Measurements from ENCODE around the gene SLC16A2.
"Not testable (repeated sequence)": the region's sequence is repeated elsewhere in the genome, so short reads cannot be mapped to it uniquely, and the experiment has no call there.

Gene SLC16A2

DNA sequence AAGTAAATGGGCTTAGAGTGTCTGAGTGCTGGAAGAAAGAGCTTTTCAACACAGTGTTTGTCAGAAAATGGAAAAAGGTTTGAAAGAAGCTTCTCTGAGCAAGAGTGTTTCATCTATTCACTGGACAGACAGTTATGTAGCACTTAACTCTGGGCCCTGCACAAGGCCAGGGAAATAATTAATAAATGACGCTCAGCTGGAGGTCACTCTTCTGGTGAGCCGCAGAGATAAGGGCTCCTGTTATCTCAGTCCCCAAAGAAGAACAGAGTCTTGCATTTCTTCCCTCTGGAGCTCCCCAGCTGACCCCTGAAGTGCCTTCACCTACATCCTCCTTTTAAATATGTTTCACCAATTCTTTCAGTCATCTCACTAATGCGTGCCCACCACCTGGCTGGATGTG lies 90.4 kb downstream of the SLC16A2 start:
- no peak overlapping the region for H3K4me3 ChIP-seq (ENCODE audit: low read depth, low read length)
- no peaks in the 10 kb centered on the region for H3K9me3 ChIP-seq (ENCODE audit: control insufficient read depth, insufficient read depth, low read length)
- no peaks in the 10 kb centered on the region for H3K27me3 ChIP-seq (ENCODE audit: control insufficient read depth, insufficient read depth, low read length)
- no peaks in the 10 kb centered on the region for H3K36me3 ChIP-seq (ENCODE audit: control insufficient read depth, insufficient read depth, low read length)
- H3K4me1 ChIP-seq (ENCODE audit: control insufficient read depth, insufficient read depth, low read length), result peaks cover 4% of the 10 kb centered on the region
- H3K9ac ChIP-seq (ENCODE audit: low read depth, low read length), result no peak overlapping the region

DNA sequence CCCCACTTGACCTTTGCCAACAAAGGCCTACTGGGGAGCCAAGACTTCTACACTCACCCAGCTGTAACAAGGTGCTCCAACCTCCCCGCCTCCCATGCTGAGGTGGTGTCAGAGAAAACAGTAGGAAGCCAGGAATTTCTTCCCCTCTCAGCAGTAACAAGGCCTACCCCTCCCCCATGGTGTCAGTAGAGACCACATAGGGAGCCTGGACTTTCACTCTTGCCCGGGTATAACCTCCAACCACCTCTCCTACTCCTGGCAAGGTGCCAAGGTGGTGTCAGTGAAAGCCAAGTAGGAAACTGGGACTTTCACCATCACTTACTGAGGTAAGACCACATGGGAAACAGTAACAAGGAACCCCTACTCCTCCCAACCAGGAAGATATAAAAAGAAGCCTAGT lies 93.1 kb downstream of the SLC16A2 start:
- H3K4me1 ChIP-seq (ENCODE audit: control insufficient read depth, insufficient read depth, low read length), result peaks cover 4% of the 10 kb centered on the region
- no peak overlapping the region for H3K4me3 ChIP-seq (ENCODE audit: low read depth, low read length)
- H3K9me3 ChIP-seq (ENCODE audit: control insufficient read depth, insufficient read depth, low read length), result no peaks in the 10 kb centered on the region
- no peaks in the 10 kb centered on the region for H3K36me3 ChIP-seq (ENCODE audit: control insufficient read depth, insufficient read depth, low read length)
- no peak overlapping the region for H3K9ac ChIP-seq (ENCODE audit: low read depth, low read length)
- no peaks in the 10 kb centered on the region for H3K27me3 ChIP-seq (ENCODE audit: control insufficient read depth, insufficient read depth, low read length)

DNA sequence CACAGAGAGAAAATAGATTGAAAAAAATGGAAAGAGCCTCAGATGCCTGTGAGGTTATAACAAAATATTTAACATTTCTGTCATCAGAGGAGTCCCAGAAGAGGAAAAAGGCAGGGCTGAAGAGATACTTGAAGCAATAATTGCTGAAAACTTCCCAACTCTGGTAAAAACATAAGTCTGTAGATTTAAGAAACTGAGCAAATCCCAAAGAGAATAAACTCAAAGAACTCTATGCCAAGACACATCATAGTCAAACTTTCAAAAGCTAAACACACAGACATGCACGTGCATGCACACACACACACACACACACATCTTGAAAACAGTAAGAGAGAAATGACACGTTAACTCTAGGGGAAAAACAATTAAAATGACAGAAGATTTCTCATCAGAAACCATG lies 94.1 kb downstream of the SLC16A2 start:
- Histone ChIP-seq H3K27me3 (ENCODE audit: control insufficient read depth, insufficient read depth, low read length) (no peaks in the 10 kb centered on the region), H3K9me3 (ENCODE audit: control insufficient read depth, insufficient read depth, low read length) (no peaks in the 10 kb centered on the region), H3K4me3 (ENCODE audit: low read depth, low read length) (no peak overlapping the region), H3K36me3 (ENCODE audit: control insufficient read depth, insufficient read depth, low read length) (no peaks in the 10 kb centered on the region), H3K4me1 (ENCODE audit: control insufficient read depth, insufficient read depth, low read length) (peaks cover 4% of the 10 kb centered on the region), H3K9ac (ENCODE audit: low read depth, low read length) (no peak overlapping the region)

- H3K4me3 ChIP-seq (ENCODE audit: low read depth, low read length); H3K27me3 ChIP-seq (ENCODE audit: control insufficient read depth, insufficient read depth, low read length); H3K36me3 ChIP-seq (ENCODE audit: control insufficient read depth, insufficient read depth, low read length); H3K4me1 ChIP-seq (ENCODE audit: control insufficient read depth, insufficient read depth, low read length); H3K9ac ChIP-seq (ENCODE audit: low read depth, low read length); H3K9me3 ChIP-seq (ENCODE audit: control insufficient read depth, insufficient read depth, low read length): not testable (repeated sequence)
Measured at GRCh38 chrX:74516013-74516412, 94.7 kb downstream of the SLC16A2 start.

DNA sequence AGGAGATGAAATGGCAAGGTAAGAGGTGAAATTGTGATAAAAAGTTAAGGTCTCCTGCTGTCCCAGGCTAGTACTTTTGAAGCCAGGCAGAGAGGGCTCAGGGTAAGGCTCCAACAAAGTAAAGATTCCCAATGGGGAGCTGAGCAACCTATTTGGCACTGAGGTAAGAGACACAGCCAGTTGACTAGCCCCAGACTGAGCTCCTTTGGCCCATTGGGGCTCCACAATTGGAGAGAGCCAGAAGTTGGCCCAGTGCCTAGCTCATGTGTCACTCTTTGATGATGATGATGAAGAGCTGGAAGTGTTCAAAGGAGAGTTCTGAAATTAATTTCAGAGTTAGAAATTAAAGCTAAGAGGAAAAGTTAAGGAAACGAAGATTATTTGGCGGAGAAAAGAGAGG lies 98.6 kb downstream of the SLC16A2 start:
- Histone ChIP-seq H3K9ac (ENCODE audit: low read depth, low read length) (no peak overlapping the region), H3K36me3 (ENCODE audit: control insufficient read depth, insufficient read depth, low read length) (no peaks in the 10 kb centered on the region), H3K4me3 (ENCODE audit: low read depth, low read length) (no peak overlapping the region), H3K27me3 (ENCODE audit: control insufficient read depth, insufficient read depth, low read length) (no peaks in the 10 kb centered on the region), H3K4me1 (ENCODE audit: control insufficient read depth, insufficient read depth, low read length) (no peaks in the 10 kb centered on the region), H3K9me3 (ENCODE audit: control insufficient read depth, insufficient read depth, low read length) (no peaks in the 10 kb centered on the region)

- H3K4me3 ChIP-seq (ENCODE audit: low read depth, low read length), result no peak overlapping the region
- no peaks in the 10 kb centered on the region for H3K9me3 ChIP-seq (ENCODE audit: control insufficient read depth, insufficient read depth, low read length)
- no peaks in the 10 kb centered on the region for H3K27me3 ChIP-seq (ENCODE audit: control insufficient read depth, insufficient read depth, low read length)
- H3K36me3 ChIP-seq (ENCODE audit: control insufficient read depth, insufficient read depth, low read length), result no peaks in the 10 kb centered on the region
- H3K4me1 ChIP-seq (ENCODE audit: control insufficient read depth, insufficient read depth, low read length), result no peaks in the 10 kb centered on the region
- no peak overlapping the region for H3K9ac ChIP-seq (ENCODE audit: low read depth, low read length)
Measured at GRCh38 chrX:74520291-74520690, 99.0 kb downstream of the SLC16A2 start.

DNA sequence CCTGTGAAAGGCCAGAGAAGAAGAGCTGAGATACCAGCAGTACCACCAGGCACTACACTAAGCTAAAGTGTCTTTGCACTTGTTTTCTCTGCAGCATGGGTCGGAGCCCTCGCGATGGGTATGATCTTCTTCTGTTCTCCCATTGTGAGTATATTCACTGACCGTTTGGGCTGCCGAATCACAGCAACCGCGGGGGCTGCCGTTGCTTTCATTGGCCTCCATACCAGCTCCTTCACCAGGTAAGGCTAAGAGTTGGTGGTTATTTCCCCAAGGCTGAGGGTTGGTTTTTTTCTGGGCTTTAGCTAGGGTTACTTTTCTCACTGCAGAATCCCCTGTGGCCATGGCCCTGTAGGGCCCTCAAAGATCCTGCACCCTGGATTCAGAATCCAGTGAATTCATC lies 99.6 kb downstream of the SLC16A2 start:
- no peaks in the 10 kb centered on the region for H3K9me3 ChIP-seq (ENCODE audit: control insufficient read depth, insufficient read depth, low read length)
- no peak overlapping the region for H3K9ac ChIP-seq (ENCODE audit: low read depth, low read length)
- no peaks in the 10 kb centered on the region for H3K4me1 ChIP-seq (ENCODE audit: control insufficient read depth, insufficient read depth, low read length)
- H3K36me3 ChIP-seq (ENCODE audit: control insufficient read depth, insufficient read depth, low read length), result no peaks in the 10 kb centered on the region
- no peak overlapping the region for H3K4me3 ChIP-seq (ENCODE audit: low read depth, low read length)
- no peaks in the 10 kb centered on the region for H3K27me3 ChIP-seq (ENCODE audit: control insufficient read depth, insufficient read depth, low read length)

DNA sequence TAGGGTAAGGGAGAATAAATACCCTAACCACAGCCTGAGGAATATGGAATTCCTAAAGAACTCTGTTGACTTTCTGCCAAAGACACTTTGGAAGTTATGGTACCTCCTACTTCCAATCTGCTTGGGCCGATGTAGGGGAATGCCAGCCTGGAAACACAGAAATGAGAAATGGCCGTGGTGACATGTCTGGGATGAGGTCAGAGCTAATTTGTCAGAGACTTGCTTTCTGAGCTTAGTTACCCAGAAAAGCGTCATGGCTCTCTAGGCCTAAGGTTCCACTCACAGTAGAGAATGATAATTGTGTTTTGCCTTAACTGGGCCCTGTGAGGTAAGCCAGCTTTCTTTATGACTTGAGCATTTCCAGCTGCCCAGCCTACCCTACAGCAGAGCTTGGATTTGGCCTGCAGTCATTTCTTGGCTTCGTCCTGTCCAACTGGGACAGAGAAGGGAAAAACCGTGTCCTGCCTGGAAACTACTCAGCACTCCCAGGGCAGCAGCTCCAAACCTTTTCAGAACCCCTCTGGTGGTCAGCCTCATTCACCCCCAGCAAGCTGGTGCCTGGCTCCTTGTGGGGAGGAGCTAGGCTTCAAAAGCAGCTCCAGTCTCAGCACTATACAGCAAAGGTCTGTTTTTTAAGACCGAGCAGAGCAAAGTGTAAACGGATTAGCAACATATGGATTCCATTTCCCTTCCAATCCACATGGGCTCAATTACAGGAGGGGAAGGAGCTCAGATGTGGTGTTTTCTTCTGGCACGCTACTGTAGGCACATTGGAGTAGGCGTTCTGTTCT lies 100.9 kb downstream of the SLC16A2 start:
- Histone ChIP-seq H3K4me3 (ENCODE audit: low read depth, low read length) (no peak overlapping the region), H3K36me3 (ENCODE audit: control insufficient read depth, insufficient read depth, low read length) (no peaks in the 10 kb centered on the region), H3K9me3 (ENCODE audit: control insufficient read depth, insufficient read depth, low read length) (no peaks in the 10 kb centered on the region), H3K4me1 (ENCODE audit: control insufficient read depth, insufficient read depth, low read length) (no peaks in the 10 kb centered on the region), H3K27me3 (ENCODE audit: control insufficient read depth, insufficient read depth, low read length) (no peaks in the 10 kb centered on the region), H3K9ac (ENCODE audit: low read depth, low read length) (no peak overlapping the region)

- H3K4me3 ChIP-seq (ENCODE audit: low read depth, low read length), result no peak overlapping the region
- H3K27me3 ChIP-seq (ENCODE audit: control insufficient read depth, insufficient read depth, low read length), result no peaks in the 10 kb centered on the region
- H3K4me1 ChIP-seq (ENCODE audit: control insufficient read depth, insufficient read depth, low read length), result peaks cover 2% of the 10 kb centered on the region
- H3K9ac ChIP-seq (ENCODE audit: low read depth, low read length), result no peak overlapping the region
- no peaks in the 10 kb centered on the region for H3K9me3 ChIP-seq (ENCODE audit: control insufficient read depth, insufficient read depth, low read length)
- no peaks in the 10 kb centered on the region for H3K36me3 ChIP-seq (ENCODE audit: control insufficient read depth, insufficient read depth, low read length)
Measured at GRCh38 chrX:74523224-74523623, 101.9 kb downstream of the SLC16A2 start.

- Histone ChIP-seq H3K9me3 (ENCODE audit: control insufficient read depth, insufficient read depth, low read length) (peaks cover 2% of the 10 kb centered on the region), H3K9ac (ENCODE audit: low read depth, low read length) (no peak overlapping the region), H3K27me3 (ENCODE audit: control insufficient read depth, insufficient read depth, low read length) (no peaks in the 10 kb centered on the region), H3K4me3 (ENCODE audit: low read depth, low read length) (no peak overlapping the region), H3K36me3 (ENCODE audit: control insufficient read depth, insufficient read depth, low read length) (no peaks in the 10 kb centered on the region), H3K4me1 (ENCODE audit: control insufficient read depth, insufficient read depth, low read length) (peaks cover 2% of the 10 kb centered on the region)
Measured at GRCh38 chrX:74523870-74524735, 102.8 kb downstream of the SLC16A2 start.

DNA sequence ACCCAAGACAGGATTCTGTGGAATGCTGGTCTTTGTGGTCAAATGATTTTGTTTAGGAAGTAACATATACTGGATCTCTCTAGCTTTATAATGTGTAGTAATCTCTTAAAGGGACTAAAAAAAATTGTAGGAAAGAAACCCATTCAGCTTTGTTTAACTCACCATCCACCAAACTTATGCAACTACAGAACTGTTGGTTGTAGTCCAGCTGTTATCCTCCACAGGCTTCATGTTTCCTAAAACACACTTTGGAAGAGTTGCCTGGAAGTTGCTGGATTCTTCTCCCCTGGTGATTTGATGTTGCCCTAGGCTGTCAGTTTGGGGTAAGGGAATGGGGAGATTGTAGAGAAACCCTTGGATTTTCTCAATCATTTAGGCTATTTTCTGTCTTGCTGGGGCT lies 103.8 kb downstream of the SLC16A2 start:
- H3K4me1 ChIP-seq (ENCODE audit: control insufficient read depth, insufficient read depth, low read length), result peaks cover 2% of the 10 kb centered on the region
- no peaks in the 10 kb centered on the region for H3K27me3 ChIP-seq (ENCODE audit: control insufficient read depth, insufficient read depth, low read length)
- H3K36me3 ChIP-seq (ENCODE audit: control insufficient read depth, insufficient read depth, low read length), result no peaks in the 10 kb centered on the region
- H3K9ac ChIP-seq (ENCODE audit: low read depth, low read length), result no peak overlapping the region
- no peak overlapping the region for H3K4me3 ChIP-seq (ENCODE audit: low read depth, low read length)
- H3K9me3 ChIP-seq (ENCODE audit: control insufficient read depth, insufficient read depth, low read length), result peaks cover 2% of the 10 kb centered on the region

DNA sequence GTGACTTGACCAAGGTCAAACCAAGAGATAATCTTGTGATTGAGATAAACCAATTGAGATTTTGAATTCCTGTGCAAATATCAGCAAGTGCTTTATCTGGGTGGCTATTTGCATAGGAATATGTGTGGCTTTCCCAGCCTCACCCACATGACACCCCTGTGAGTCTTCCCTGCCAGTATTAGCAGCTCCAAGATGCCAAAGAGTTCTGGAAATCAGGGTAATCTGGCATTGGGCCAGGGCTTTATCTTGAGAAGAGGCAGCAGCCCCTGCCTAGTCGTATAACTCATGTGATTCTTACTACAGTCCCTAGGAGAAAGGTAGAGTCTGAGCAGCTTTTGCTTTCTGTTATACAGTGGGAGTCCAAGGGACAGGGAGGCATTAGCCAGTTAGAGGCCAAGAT lies 105.5 kb downstream of the SLC16A2 start:
- Histone ChIP-seq H3K4me1 (ENCODE audit: control insufficient read depth, insufficient read depth, low read length) (peaks cover 2% of the 10 kb centered on the region), H3K9ac (ENCODE audit: low read depth, low read length) (no peak overlapping the region), H3K4me3 (ENCODE audit: low read depth, low read length) (no peak overlapping the region), H3K9me3 (ENCODE audit: control insufficient read depth, insufficient read depth, low read length) (peaks cover 2% of the 10 kb centered on the region), H3K27me3 (ENCODE audit: control insufficient read depth, insufficient read depth, low read length) (no peaks in the 10 kb centered on the region), H3K36me3 (ENCODE audit: control insufficient read depth, insufficient read depth, low read length) (no peaks in the 10 kb centered on the region)
